GM12878 (cell line): ENCODE measurements around the gene LGALS3BP. TPM values are rescaled to one million over a fixed set of nuclear protein-coding genes. Genes with fewer than 3 reads are reported as not detected.

Experiments used
- BHLHE40 ChIP-seq, 2 experiments: fragments of 450-650 bp in 1 of 2; IDR thresholded peaks; 2 replicates each; pipeline ENCODE4 v1.6.1; 2011 to 2017; ENCODE audit warnings: low read depth in 2 of 2, borderline replicate concordance in 1 of 2, improper control_type of control experiment in 1 of 2, low read length in 1 of 2, mild to moderate bottlenecking in 1 of 2
- BMI1 ChIP-seq: fragments of 450-650 bp; IDR thresholded peaks from 2 replicates; pipeline ENCODE4 v1.6.1; 2016; ENCODE audit warnings: mild to moderate bottlenecking, moderate library complexity, borderline replicate concordance
- CHD1 ChIP-seq: IDR thresholded peaks from 2 replicates; pipeline ENCODE4 v1.6.1; 2012; ENCODE audit warnings: low read depth, low read length, improper control_type of control experiment
- E4F1 ChIP-seq: fragments of 450-650 bp; IDR thresholded peaks from 2 replicates; pipeline ENCODE4 v1.6.1; 2018; ENCODE audit warnings: borderline replicate concordance, mild to moderate bottlenecking; ENCODE audit not compliant: partially characterized antibody
- ESRRA ChIP-seq: IDR thresholded peaks from 2 replicates; pipeline ENCODE4 v1.6.1; 2012; ENCODE audit warnings: mild to moderate bottlenecking, low read length, improper control_type of control experiment
- GATAD2B ChIP-seq: fragments of 450-650 bp; conservative IDR thresholded peaks from 2 replicates; pipeline ENCODE4 v1.6.1; 2017; ENCODE audit warnings: low read depth, mild to moderate bottlenecking, moderate library complexity
- HCFC1 ChIP-seq: fragments of 150-350 bp; IDR thresholded peaks from 2 replicates; pipeline ENCODE4 v1.6.1; 2014; ENCODE audit warnings: low read length
- HDGF ChIP-seq: fragments of 450-650 bp; IDR thresholded peaks from 2 replicates; pipeline ENCODE4 v1.6.1; 2016; ENCODE audit warnings: antibody characterized with exemption
- IKZF1 ChIP-seq: fragments of 450-650 bp; conservative IDR thresholded peaks from 2 replicates; pipeline ENCODE4 v1.6.1; 2017; ENCODE audit warnings: antibody characterized with exemption, mild to moderate bottlenecking
- KLF5 ChIP-seq: fragments of 450-650 bp; IDR thresholded peaks from 2 replicates; pipeline ENCODE4 v1.6.1; 2014; ENCODE audit warnings: mild to moderate bottlenecking; ENCODE audit not compliant: partially characterized antibody
- LARP7 ChIP-seq: fragments of 450-650 bp; IDR thresholded peaks from 2 replicates; pipeline ENCODE4 v1.6.1; 2017; ENCODE audit warnings: mild to moderate bottlenecking
- MLLT1 ChIP-seq: fragments of 450-650 bp; IDR thresholded peaks from 2 replicates; pipeline ENCODE4 v1.6.1; 2016; ENCODE audit warnings: mild to moderate bottlenecking
- PML ChIP-seq: IDR thresholded peaks from 2 replicates; pipeline ENCODE4 v1.6.1; 2012; ENCODE audit warnings: low read length, inconsistent platforms
- RELB ChIP-seq: fragments of 450-650 bp; IDR thresholded peaks from 2 replicates; pipeline ENCODE4 v1.6.1; 2017; ENCODE audit warnings: low read depth, mild to moderate bottlenecking, moderate library complexity
- SIX5 ChIP-seq: IDR thresholded peaks from 2 replicates; pipeline ENCODE4 v1.6.1; 2011; ENCODE audit warnings: mild to moderate bottlenecking, low read depth, low read length, moderate library complexity; ENCODE audit not compliant: severe bottlenecking
- SP1 ChIP-seq: IDR thresholded peaks from one replicate; pipeline ENCODE4 v1.6.1; 2011; ENCODE audit warnings: low read depth, low read length
- SPI1 ChIP-seq: IDR thresholded peaks from 2 replicates; pipeline ENCODE4 v1.6.1; 2011; ENCODE audit warnings: low read depth, mild to moderate bottlenecking, low read length, moderate library complexity, borderline replicate concordance; ENCODE audit not compliant: insufficient read depth
- STAT1 ChIP-seq: fragments of 450-650 bp; conservative IDR thresholded peaks from 2 replicates; pipeline ENCODE4 v1.6.1; 2014; ENCODE audit warnings: antibody characterized with exemption, mild to moderate bottlenecking
- ZNF384 ChIP-seq: IDR thresholded peaks from 2 replicates; pipeline ENCODE4 v1.6.1; 2012; ENCODE audit warnings: low read depth, mild to moderate bottlenecking, low read length, improper control_type of control experiment, borderline replicate concordance
- polyA plus RNA-seq, 11 experiments: library from polyadenylated mRNA; depleted of rRNA in 4 of 11; unstranded in 6 of 11; stranded (reverse) in 5 of 11; fragments of >200 nt; fragmentation: Nextera tagmentation in 4 of 11; fragmentation: Illumina TruSeq in 1 of 11; extraction: Ambion mirVana in 4 of 11; extraction: Trizol in 1 of 11; gene quantifications; 1 replicate in 1 of 11; 2 replicates in 10 of 11; pipeline versions ENCODE4 v1.2.1 to v1.2.3, GENCODE V29; 2011 to 2016; ENCODE audit warnings: inconsistent platforms in 2 of 11, missing spikeins in 2 of 11, low read depth in 1 of 11
- total RNA-seq, 4 experiments: library from RNA; depleted of rRNA in 3 of 4; stranded (reverse); fragments of >200 nt in 3 of 4; fragmentation: Illumina TruSeq in 1 of 4; extraction: Trizol in 1 of 4; gene quantifications; 2 replicates each; pipeline versions ENCODE4 v1.2.1 to v1.2.3, GENCODE V29; 2013 to 2021
- TF ChIP-seq, protein P1 (sequence below): fragments of 450-650 bp; IDR thresholded peaks from 2 replicates; pipeline ENCODE4 v1.6.1; 2017; ENCODE audit warnings: mild to moderate bottlenecking, low read depth, inconsistent platforms; ENCODE audit not compliant: poor library complexity, severe bottlenecking

LGALS3BP gene
- total and polyA plus RNA-seq, 10 of the 15 experiments (the other 5 are each of a cell fraction or from before 2014, with no cell fraction given), result 0.52 to 5.2 (median 1.9) TPM

DNA sequence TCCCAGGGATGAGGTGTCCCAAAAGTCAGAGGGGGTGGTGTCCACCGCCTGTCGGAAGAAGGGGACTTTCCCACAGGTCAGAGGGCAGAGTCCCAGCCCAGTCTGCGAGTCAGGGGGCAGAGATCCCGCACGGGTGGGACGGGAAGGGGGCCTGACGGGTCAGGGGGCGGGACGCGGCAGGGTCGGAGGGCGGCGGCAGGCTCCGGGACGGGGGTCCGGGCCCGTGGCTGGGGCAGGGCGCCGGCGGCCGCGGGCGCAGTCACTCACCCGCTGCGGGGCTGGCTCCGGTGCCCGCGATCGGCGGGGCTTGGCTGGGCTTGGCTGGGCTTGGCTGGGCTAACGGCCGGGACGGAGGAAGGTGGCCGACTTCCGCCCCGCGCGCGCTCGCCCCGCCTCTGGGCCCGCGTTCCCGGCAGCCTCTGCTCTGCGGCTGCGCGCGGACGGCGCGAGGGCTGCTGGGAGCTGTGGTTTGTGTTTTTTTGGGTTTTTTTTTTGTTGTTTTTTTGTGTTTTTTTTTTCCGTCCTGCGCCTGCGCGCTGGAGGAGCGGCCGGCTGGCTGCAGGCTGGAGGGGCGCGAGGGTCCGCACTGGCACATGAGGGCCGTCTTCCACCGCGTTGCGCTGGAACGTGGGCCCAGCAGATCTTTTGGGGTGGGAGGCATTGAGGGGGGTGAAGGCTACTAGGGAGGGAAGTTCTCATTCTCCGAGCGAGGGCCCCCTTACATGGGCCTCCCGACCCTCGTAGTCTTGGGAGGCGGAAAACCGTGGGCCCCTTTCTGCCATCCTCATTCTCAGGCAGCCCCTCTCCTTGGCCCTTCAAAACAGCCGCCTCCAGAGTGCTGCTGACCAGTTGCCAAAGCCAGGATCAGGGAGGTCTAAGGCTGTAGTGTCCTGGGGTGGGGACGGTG lies 29.9 kb upstream of the LGALS3BP start, which contains the start of gene CANT1 (continued):
- TF ChIP-seq E4F1 (peak; percentile 11), ZNF384 (peak; percentile 99), PML (no peak), HCFC1 (peak; percentile 87), BMI1 (no peak), STAT1 (peak; percentile 30; the same call in 1 of the 2 replicates), SP1 (peak; percentile 21), IKZF1 (peak; percentile 89), RELB (no peak), MLLT1 (0 out of 2 replicates have a peak, but pooled peaks have one; percentile 22), KLF5 (peak; percentile 61), BHLHE40 (IDR thresholded peaks at IDR 0.05; ENCODE audit: borderline replicate concordance in 1 of 2, low read depth in 2 of 2, low read length in 1 of 2) (peak; percentile 25 to 37; a peak in 1 of 4 replicates), SIX5 (peak; percentile 82), LARP7 (peak; percentile 42; the same call in 1 of the 2 replicates), SPI1 (peak; percentile 48; the same call in 1 of the 2 replicates), CHD1 (no peak), HDGF (0 out of 2 replicates have a peak, but pooled peaks have one; percentile 20), ESRRA (no peak), GATAD2B (peak; percentile 88)
- TF ChIP-seq, protein P1, sequence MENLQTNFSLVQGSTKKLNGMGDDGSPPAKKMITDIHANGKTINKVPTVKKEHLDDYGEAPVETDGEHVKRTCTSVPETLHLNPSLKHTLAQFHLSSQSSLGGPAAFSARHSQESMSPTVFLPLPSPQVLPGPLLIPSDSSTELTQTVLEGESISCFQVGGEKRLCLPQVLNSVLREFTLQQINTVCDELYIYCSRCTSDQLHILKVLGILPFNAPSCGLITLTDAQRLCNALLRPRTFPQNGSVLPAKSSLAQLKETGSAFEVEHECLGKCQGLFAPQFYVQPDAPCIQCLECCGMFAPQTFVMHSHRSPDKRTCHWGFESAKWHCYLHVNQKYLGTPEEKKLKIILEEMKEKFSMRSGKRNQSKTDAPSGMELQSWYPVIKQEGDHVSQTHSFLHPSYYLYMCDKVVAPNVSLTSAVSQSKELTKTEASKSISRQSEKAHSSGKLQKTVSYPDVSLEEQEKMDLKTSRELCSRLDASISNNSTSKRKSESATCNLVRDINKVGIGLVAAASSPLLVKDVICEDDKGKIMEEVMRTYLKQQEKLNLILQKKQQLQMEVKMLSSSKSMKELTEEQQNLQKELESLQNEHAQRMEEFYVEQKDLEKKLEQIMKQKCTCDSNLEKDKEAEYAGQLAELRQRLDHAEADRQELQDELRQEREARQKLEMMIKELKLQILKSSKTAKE, result no peak
